GM21360 (cell line): ENCODE data around the gene ILKAP.

Experiments used
- ATAC-seq: cut with Tn5 transposase; IDR thresholded peaks from one replicate; pipeline ENCODE4 v1.9.1; 2021; ENCODE audit warnings: mild to moderate bottlenecking, moderate library complexity; ENCODE audit not compliant: unreplicated experiment

ILKAP gene

GRCh38 chr2:238203094-238203972 lies at the start of gene ILKAP:
Gene ILKAP, minus strand, starts transcription at chr2:238203695. Its CDS starts 142 bp downstream, at chr2:238203553.
- ATAC-seq = peak; percentile 92

- no peak for ATAC-seq
Measured at GRCh38 chr2:238252766-238253630, 49.5 kb upstream of the ILKAP start.

GRCh38 chr2:238251986-238252385 lies 48.5 kb upstream of the ILKAP start:
- ATAC-seq = no peak

GRCh38 chr2:238251331-238251730 lies 47.8 kb upstream of the ILKAP start:
- ATAC-seq = no peak

- no peak for ATAC-seq
Measured at GRCh38 chr2:238250896-238251295, 47.4 kb upstream of the ILKAP start.

- ATAC-seq = no peak
Measured at GRCh38 chr2:238247841-238248453, 44.5 kb upstream of the ILKAP start.

GRCh38 chr2:238247002-238247822 lies 43.7 kb upstream of the ILKAP start:
- ATAC-seq = no peak

- ATAC-seq = no peak
Measured at GRCh38 chr2:238244151-238244550, 40.7 kb upstream of the ILKAP start.

GRCh38 chr2:238243496-238244076 lies 40.1 kb upstream of the ILKAP start:
- no peak for ATAC-seq

GRCh38 chr2:238242731-238243495 lies 39.4 kb upstream of the ILKAP start:
- no peak for ATAC-seq

GRCh38 chr2:238241970-238242369 lies 38.5 kb upstream of the ILKAP start:
- no peak for ATAC-seq

- no peak for ATAC-seq
Measured at GRCh38 chr2:238240757-238241711, 37.5 kb upstream of the ILKAP start.

- ATAC-seq = peak; percentile 88
Measured at GRCh38 chr2:238239863-238240756, 36.6 kb upstream of the ILKAP start, which contains the start of gene HES6. Gene HES6, minus strand, starts transcription at chr2:238240038. Its CDS starts 133 bp downstream, at chr2:238239905.

- ATAC-seq = no peak
Measured at GRCh38 chr2:238239543-238239862, 36.0 kb upstream of the ILKAP start.

GRCh38 chr2:238238766-238239542 lies 35.5 kb upstream of the ILKAP start:
- ATAC-seq = no peak

GRCh38 chr2:238238311-238238765 lies 34.8 kb upstream of the ILKAP start:
- no peak for ATAC-seq
